OCI-LY1 (cell line): Measurements from ENCODE around the gene CCNDBP1.
"Not testable (repeated sequence)": the region's sequence is repeated elsewhere in the genome, so short reads cannot be mapped to it uniquely, and the experiment has no call there.

Experiments used
- CTCF ChIP-seq: fragments of 200-600 bp; sonication (generic), shearing (Covaris generic); IDR thresholded peaks from 2 replicates; pipeline ENCODE4 v1.5.1; 2017; ENCODE audit warnings: mild to moderate bottlenecking, antibody characterized with exemption, low read length, moderate library complexity, mixed read lengths
- EZH2 ChIP-seq: fragments of 200-600 bp; sonication (generic), shearing (Covaris generic); IDR thresholded peaks from 2 replicates; pipeline ENCODE4 v1.8.0; 2017; ENCODE audit warnings: borderline replicate concordance, mixed run types, mild to moderate bottlenecking, antibody characterized with exemption, low read length, moderate library complexity, mixed read lengths

GRCh38 chr15:43177147-43177546, 8.1 kb upstream of the CCNDBP1 start:
- not testable (repeated sequence) for TF ChIP-seq CTCF, EZH2
